Measurements from ENCODE around the gene KCNMA1. TPM values are rescaled to one million over a fixed set of nuclear protein-coding genes. Genes with fewer than 3 reads are reported as not detected.

KCNMA1 gene
- total and polyA plus RNA-seq, 9 of the 15 experiments (the other 6 are each of a cell fraction or from before 2014, with no cell fraction given), result 0.01 to 0.95 (median 0.15) TPM; not detected in 4

GRCh38 chr10:77247031-77247990 lies 390.3 kb downstream of the KCNMA1 start:
- ChIA-PET POLR2A (interaction anchor here (1.6 kb wide), 1 partner anchor 10 kb away, joined by 6 read pairs; no protein-coding TSS in a partner anchor), CTCF (ENCODE audit: low intra/inter-chr PET ratio) (no interaction called here)
- intact Hi-C loops (cut with micrococcal nuclease), result no loop called here
- DNase-seq (ENCODE audit: extremely low read depth in 1 of 4, low spot score in 3 of 4) (no peak), ATAC-seq (no peak; the same call in 2 of the 3 replicates), FAIRE-seq (no peak)
- no peaks in the 10 kb centered on the region for H3K9me1 ChIP-seq (ENCODE audit: control insufficient read depth, insufficient read depth, low read length)
- no peak overlapping the region for H2AFZ ChIP-seq (ENCODE audit: low read depth, low read length)
- H3K4me1 ChIP-seq (replicated peaks in 1 of 2; ENCODE audit: control insufficient read depth in 2 of 2, insufficient read depth in 2 of 2, low read length in 2 of 2), result no peaks in the 10 kb centered on the region; a peak in 1 of 5 replicates
- H3K27ac ChIP-seq (ENCODE audit: extremely low read depth, low read depth, low read length), result no peak overlapping the region
- no peaks in the 10 kb centered on the region for H4K20me1 ChIP-seq (replicated peaks; ENCODE audit: control insufficient read depth, insufficient read depth, low read length)
- H3K79me2 ChIP-seq (ENCODE audit: control insufficient read depth, insufficient read depth, low read length), result no peaks in the 10 kb centered on the region
- H3K9ac ChIP-seq (ENCODE audit: insufficient read depth in 1 of 2, low read depth in 2 of 2, low read length in 2 of 2), result no peak overlapping the region
- H3K4me3 ChIP-seq, result no peak overlapping the region
- no peaks in the 10 kb centered on the region for H3K36me3 ChIP-seq (ENCODE audit: control insufficient read depth, insufficient read depth, low read length)
- in situ Hi-C loops (cut with MboI), result no loop called here
- no peak overlapping the region for H3K4me2 ChIP-seq (ENCODE audit: insufficient read depth, low read length)
- WGBS (ENCODE audit: insufficient coverage, low coverage, missing lambda C conversion rate), result 1% methylated on average over 12 of the region's 12 CpGs
- no peaks in the 10 kb centered on the region for H3K27me3 ChIP-seq (ENCODE audit: control insufficient read depth in 2 of 2, insufficient read depth in 2 of 2, low read length in 2 of 2)
- TF ChIP-seq ATF3 (IDR thresholded peaks at IDR 0.05), result peak; percentile 66
- no peak for TF ChIP-seq ATF3 (CRISPR knock-in tag; conservative IDR thresholded peaks at IDR 0.05)
- TF ChIP-seq THRA (IDR thresholded peaks at IDR 0.05), result no peak
- peak; percentile 69 for TF ChIP-seq FOSL1 (tag; conservative IDR thresholded peaks at IDR 0.05)
- TF ChIP-seq ZNF668 (CRISPR knock-in tag; IDR thresholded peaks at IDR 0.05), result no peak
- peak; percentile 60; the same call in 1 of the 2 replicates for TF ChIP-seq JUND (IDR thresholded peaks at IDR 0.05; ENCODE audit: borderline replicate concordance, low read depth, low read length)
- TF ChIP-seq JUND (tag; IDR thresholded peaks at IDR 0.05; ENCODE audit: borderline replicate concordance, low read depth, low read length), result peak; percentile 85
- TF ChIP-seq DIDO1 (tag; IDR thresholded peaks at IDR 0.05; ENCODE audit: low read depth), result no peak
- TF ChIP-seq HMG20A (CRISPR knock-in tag; conservative IDR thresholded peaks at IDR 0.05), result no peak
- no TSS peak for BruUV-seq (replicated peaks)
- H3K9me3 ChIP-seq (replicated peaks; ENCODE audit: control insufficient read depth, insufficient read depth, low read depth, low read length), result no peaks in the 10 kb centered on the region
